GM21528 (cell line): Measurements from ENCODE around the gene SYMPK.
A peak's percentile ranks its signal among the peaks of the same experiment; 100 is the strongest.

Experiments used
- ATAC-seq: cut with Tn5 transposase; IDR thresholded peaks from one replicate; pipeline ENCODE4 v1.9.1; 2021; ENCODE audit warnings: mild to moderate bottlenecking, moderate library complexity; ENCODE audit not compliant: unreplicated experiment, low FRiP score

The SYMPK gene

GRCh38 chr19:45886427-45887199, 23.7 kb upstream of the SYMPK start:
- ATAC-seq: peak; percentile 45

GRCh38 chr19:45885556-45886426, 22.8 kb upstream of the SYMPK start, which contains the start of gene IRF2BP1:
IRF2BP1 (minus strand) TSS chr19:45886141; CDS start chr19:45885774, 367 bp downstream.
- ATAC-seq: peak; percentile 59

- peak; percentile 4 for ATAC-seq
These were observed 22.0 kb upstream of the SYMPK start for GRCh38 chr19:45884682-45885555.

- no peak for ATAC-seq
These were observed 21.1 kb upstream of the SYMPK start for GRCh38 chr19:45883881-45884681.

GRCh38 chr19:45883586-45883880, 20.6 kb upstream of the SYMPK start:
- no peak for ATAC-seq

- no peak for ATAC-seq
These were observed 20.0 kb upstream of the SYMPK start for GRCh38 chr19:45882652-45883585.

- no peak for ATAC-seq
These were observed 19.1 kb upstream of the SYMPK start for GRCh38 chr19:45881909-45882528.

- no peak for ATAC-seq
These were observed 18.3 kb upstream of the SYMPK start for GRCh38 chr19:45881082-45881908.

- ATAC-seq: no peak
These were observed 17.0 kb upstream of the SYMPK start for GRCh38 chr19:45879971-45880370.

GRCh38 chr19:45879055-45879454, 16.1 kb upstream of the SYMPK start:
- no peak for ATAC-seq

GRCh38 chr19:45878043-45878794, 15.3 kb upstream of the SYMPK start:
- no peak for ATAC-seq

- ATAC-seq: no peak
These were observed 13.7 kb upstream of the SYMPK start for GRCh38 chr19:45876411-45877197.

- ATAC-seq: no peak
These were observed 13.1 kb upstream of the SYMPK start for GRCh38 chr19:45876161-45876410.

GRCh38 chr19:45874620-45874966, 11.6 kb upstream of the SYMPK start:
- ATAC-seq: no peak

- no peak for ATAC-seq
These were observed 10.3 kb upstream of the SYMPK start for GRCh38 chr19:45873219-45873772.
